Adrenal gland (tissue), 12 donors: Measurements from ENCODE around the gene SHANK3. TPM values are rescaled to one million over a fixed set of nuclear protein-coding genes. Genes with fewer than 3 reads are reported as not detected.

ENCODE experiments used
- DNase-seq, 7 donors: peaks; one replicate each; pipeline ENCODE4 v3.0.0-alpha.2; 2019 to 2020
- H3K27ac ChIP-seq, 5 donors: fragments of 200-600 bp; sonication (generic) in 4 of 5; 1 replicate in 3 of 5; 2 replicates in 2 of 5; pipeline versions ENCODE4 v1.5.1 to v1.8.0; 2016 to 2020; ENCODE audit warnings: mild to moderate bottlenecking in 1 of 5
- H3K27me3 ChIP-seq: fragments of 200-600 bp; 2 replicates; pipeline ENCODE4 v1.8.0; 2021
- H3K36me3 ChIP-seq, 2 donors: fragments of 200-600 bp; replicated peaks in 1 of 2; 1 replicate in 1 of 2; 2 replicates in 1 of 2; pipeline versions ENCODE4 v1.5.1 to v1.8.0; 2018 to 2022
- H3K4me1 ChIP-seq, 2 donors: fragments of 200-600 bp; replicated peaks in 1 of 2; 1 replicate in 1 of 2; 2 replicates in 1 of 2; pipeline versions ENCODE4 v1.5.1 to v1.8.0; 2018 to 2021
- H3K4me3 ChIP-seq, 4 donors: fragments of 200-600 bp; sonication (generic) in 3 of 4; one replicate each; pipeline ENCODE4 v1.5.1; 2016 to 2018
- H3K9me3 ChIP-seq, 3 donors: fragments of 200-600 bp; sonication (generic) in 1 of 3; replicated peaks in 1 of 3; 1 replicate in 2 of 3; 2 replicates in 1 of 3; pipeline versions ENCODE4 v1.5.1 to v1.8.0; 2016 to 2021
- POLR2A ChIP-seq, 2 donors: fragments of 450-650 bp; IDR thresholded peaks; one replicate each; pipeline ENCODE4 v1.6.1; 2017; ENCODE audit warnings: antibody characterized with exemption in 2 of 2, mild to moderate bottlenecking in 2 of 2, moderate library complexity in 1 of 2
- WGBS, 4 donors: extraction: QIAGEN DNeasy Blood & Tissue Kit in 2 of 4; methylation state at CpG; one replicate each; pipeline versions ENCODE4 v1.1.5 to v1.1.7; 2013 to 2017; 5-methylcytosine and 5-hydroxymethylcytosine counted together
- intact Hi-C, 2 donors: fragments of 100-400 bp; cut with DNase I; formaldehyde crosslinking; loops; one replicate each; pipeline versions ENCODE4 v1.14.1 to v1.15.0; 2022 to 2023
- polyA plus RNA-seq, 3 donors: library from polyadenylated mRNA; stranded (reverse); fragments of 200-250 nt in 2 of 3; fragments of 350-450 nt in 1 of 3; fragmentation: Illumina TruSeq in 1 of 3; extraction: RNeasy Lipid Tissue Mini Kit (QIAGEN cat#74804) in 1 of 3; gene quantifications; one replicate each; pipeline ENCODE4 v1.2.3, GENCODE V29; 2013 to 2014
- total RNA-seq, 9 donors: library from RNA; depleted of rRNA in 4 of 9; stranded (reverse); fragments of >200 nt in 4 of 9; fragments of 120-200 nt in 1 of 9; fragmentation: NEBNext Ultra II Directional in 1 of 9; extraction: Animal tissue kit (Norgen Biotek cat#: 25700) in 1 of 9; gene quantifications; one replicate each; pipeline versions ENCODE4 v1.1.0 to v1.2.4, GENCODE V29; 2013 to 2023
- TF ChIP-seq, protein P1 (sequence below), 6 experiments: fragments of 450-650 bp in 4 of 6; fragments of 200-600 bp in 2 of 6; sonication (generic) in 1 of 6; IDR thresholded peaks; 1 replicate in 5 of 6; 2 replicates in 1 of 6; pipeline versions ENCODE4 v1.5.1 to v1.8.0; 2016 to 2021; ENCODE audit warnings: antibody characterized with exemption in 6 of 6, mild to moderate bottlenecking in 2 of 6, moderate library complexity in 1 of 6
- donor health status: healthy with polysubstance abuse.
- donor health status: Bipolar disorder and iron deficiency.
- donor health status: DM: yes; HTN: yes; CAD: no.
- donor health status: DM: no; HTN: no; CAD: no.
- donor health status: DM: no; HTN: no; CAD: no.
- donor health status: DM: yes; HTN: yes; CAD: no.

Gene SHANK3
- total and polyA plus RNA-seq, 12 donors: 0.88 to 44.0 (median 9.8) TPM

- intact Hi-C loops: no loop called here
- no peaks in the 10 kb centered on the region for H3K36me3 ChIP-seq
- H3K4me1 ChIP-seq: peaks cover 9 to 14% of the 10 kb centered on the region in 2 donors
- H3K27me3 ChIP-seq: no peaks in the 10 kb centered on the region
- TF ChIP-seq, protein P1, sequence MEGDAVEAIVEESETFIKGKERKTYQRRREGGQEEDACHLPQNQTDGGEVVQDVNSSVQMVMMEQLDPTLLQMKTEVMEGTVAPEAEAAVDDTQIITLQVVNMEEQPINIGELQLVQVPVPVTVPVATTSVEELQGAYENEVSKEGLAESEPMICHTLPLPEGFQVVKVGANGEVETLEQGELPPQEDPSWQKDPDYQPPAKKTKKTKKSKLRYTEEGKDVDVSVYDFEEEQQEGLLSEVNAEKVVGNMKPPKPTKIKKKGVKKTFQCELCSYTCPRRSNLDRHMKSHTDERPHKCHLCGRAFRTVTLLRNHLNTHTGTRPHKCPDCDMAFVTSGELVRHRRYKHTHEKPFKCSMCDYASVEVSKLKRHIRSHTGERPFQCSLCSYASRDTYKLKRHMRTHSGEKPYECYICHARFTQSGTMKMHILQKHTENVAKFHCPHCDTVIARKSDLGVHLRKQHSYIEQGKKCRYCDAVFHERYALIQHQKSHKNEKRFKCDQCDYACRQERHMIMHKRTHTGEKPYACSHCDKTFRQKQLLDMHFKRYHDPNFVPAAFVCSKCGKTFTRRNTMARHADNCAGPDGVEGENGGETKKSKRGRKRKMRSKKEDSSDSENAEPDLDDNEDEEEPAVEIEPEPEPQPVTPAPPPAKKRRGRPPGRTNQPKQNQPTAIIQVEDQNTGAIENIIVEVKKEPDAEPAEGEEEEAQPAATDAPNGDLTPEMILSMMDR (IDR thresholded peaks at IDR 0.05): peak in 3 of 6 experiments; percentile 20 to 33 (median 30)
- peak; percentile 49 to 86 for TF ChIP-seq POLR2A (IDR thresholded peaks at IDR 0.05)
- WGBS, 4 donors: 0 to 2% (median 1%) methylated on average over 3 to 85 of the region's 88 CpGs
- peak within 1 kb of the TSS in 3 of 5 donors; percentile 51 to 80 (median 69) for H3K27ac ChIP-seq
- no peaks in the 10 kb centered on the region for H3K9me3 ChIP-seq
- peak; percentile 84 to 91 (median 87) for DNase-seq
- H3K4me3 ChIP-seq: peak within 1 kb of the TSS; percentile 49 to 96 (median 72)
These were observed 44.7 kb upstream of the SHANK3 start, which contains the start of gene ARSA for GRCh38 chr22:50627642-50628542. Gene ARSA (minus strand): TSS chr22:50628152. CDS start chr22:50627779, 373 bp downstream.

- WGBS, 4 donors: 33 to 35% (median 33%) methylated on average over 14 to 16 of the region's 16 CpGs
- H3K4me1 ChIP-seq: peaks cover 9 to 14% of the 10 kb centered on the region in 2 donors
- H3K4me3 ChIP-seq: peak overlapping the region; percentile 41 to 96 (median 57)
- DNase-seq: no peak
- no peak for TF ChIP-seq POLR2A (IDR thresholded peaks at IDR 0.05)
- TF ChIP-seq, protein P1 (IDR thresholded peaks at IDR 0.05): no peak
- no peaks in the 10 kb centered on the region for H3K27me3 ChIP-seq
- intact Hi-C loops: no loop called here
- H3K9me3 ChIP-seq: no peaks in the 10 kb centered on the region
- no peaks in the 10 kb centered on the region for H3K36me3 ChIP-seq
- H3K27ac ChIP-seq: peak overlapping the region in 3 of 5 donors; percentile 51 to 80 (median 69)
These were observed 44.0 kb upstream of the SHANK3 start for GRCh38 chr22:50628543-50629134.

GRCh38 chr22:50630376-50630775, 42.2 kb upstream of the SHANK3 start:
- no peaks in the 10 kb centered on the region for H3K36me3 ChIP-seq
- no peak for DNase-seq
- WGBS, 4 donors: 75 to 90% (median 85%) methylated on average over 5 of the region's 5 CpGs
- no peak overlapping the region for H3K4me3 ChIP-seq
- H3K27ac ChIP-seq: no peak overlapping the region
- no peaks in the 10 kb centered on the region for H3K9me3 ChIP-seq
- intact Hi-C loops: no loop called here
- H3K4me1 ChIP-seq: peaks cover 9 to 14% of the 10 kb centered on the region in 2 donors
- TF ChIP-seq, protein P1 (IDR thresholded peaks at IDR 0.05): no peak
- no peak for TF ChIP-seq POLR2A (IDR thresholded peaks at IDR 0.05)
- no peaks in the 10 kb centered on the region for H3K27me3 ChIP-seq

GRCh38 chr22:50633086-50633485, 39.5 kb upstream of the SHANK3 start:
- TF ChIP-seq, protein P1 (IDR thresholded peaks at IDR 0.05): no peak
- no peak for TF ChIP-seq POLR2A (IDR thresholded peaks at IDR 0.05)
- Histone ChIP-seq H3K9me3 (no peaks in the 10 kb centered on the region), H3K27me3 (no peaks in the 10 kb centered on the region), H3K27ac (no peak overlapping the region), H3K4me1 (peaks cover 4 to 9% of the 10 kb centered on the region in 2 donors), H3K4me3 (no peak overlapping the region), H3K36me3 (no peaks in the 10 kb centered on the region)
- intact Hi-C loops: no loop called here
- DNase-seq: no peak
- WGBS, 4 donors: 79 to 96% (median 83%) methylated on average over 5 of the region's 5 CpGs
